B cell (primary cell): ENCODE measurements around the gene XNDC1N. TPM values are rescaled to one million over a fixed set of nuclear protein-coding genes. Genes with fewer than 3 reads are reported as not detected.
A peak's percentile ranks its signal among the peaks of the same experiment; 100 is the strongest.

Experiments used
- ATAC-seq: fragments of 200-7000 bp; cut with Tn5 transposase; one replicate; pipeline ENCODE4 v1.10.0; 2021; ENCODE audit warnings: low read depth, mild to moderate bottlenecking, moderate number of reproducible peaks, moderate library complexity
- CTCF ChIA-PET: fragments of 350-600 bp; sonication (Branson Sonifier 250); formaldehyde crosslinking; loops from one replicate; lab custom pipeline; 2021; ENCODE audit warnings: antibody characterized with exemption, inconsistent platforms; lab: Charles Lee
- POLR2A ChIA-PET: fragments of 350-600 bp; sonication (Branson Sonifier 250); formaldehyde crosslinking; loops from one replicate; lab custom pipeline; 2021; ENCODE audit warnings: antibody characterized with exemption; lab: Charles Lee
- DNase-seq: peaks from one replicate; pipeline ENCODE4 v3.0.0; 2013
- H2AFZ ChIP-seq: 2 replicates; pipeline ENCODE4 v1.6.1; 2012; ENCODE audit warnings: mild to moderate bottlenecking, low read depth, low read length; ENCODE audit not compliant: insufficient read depth, poor library complexity, severe bottlenecking
- H3K27ac ChIP-seq, 2 donors: 1 replicate in 1 of 2; 2 replicates in 1 of 2; pipeline ENCODE4 v1.5.1; 2012 to 2013; ENCODE audit warnings: low read length in 2 of 2, mild to moderate bottlenecking in 2 of 2, moderate library complexity in 1 of 2
- H3K27me3 ChIP-seq, 4 experiments: fragments of 200-600 bp in 1 of 4; sonication (generic) in 1 of 4; replicated peaks in 1 of 4; 1 replicate in 2 of 4; 2 replicates in 2 of 4; pipeline versions ENCODE4 v1.6.1 to v1.7.0; 2013 to 2016; ENCODE audit warnings: low read length in 3 of 4, mild to moderate bottlenecking in 2 of 4, mixed read lengths in 1 of 4, moderate library complexity in 1 of 4; ENCODE audit not compliant: insufficient read depth in 4 of 4, control insufficient read depth in 3 of 4; ENCODE audit errors: control extremely low read depth in 1 of 4
- H3K36me3 ChIP-seq, 2 experiments: replicated peaks in 1 of 2; 1 replicate in 1 of 2; 2 replicates in 1 of 2; pipeline versions ENCODE4 v1.6.1 to v1.7.1; 2013; ENCODE audit warnings: low read length in 1 of 2; ENCODE audit not compliant: insufficient read depth in 2 of 2, control insufficient read depth in 1 of 2; ENCODE audit errors: control extremely low read depth in 1 of 2, extremely low read depth in 1 of 2
- H3K4me1 ChIP-seq, 2 donors: fragments of 200-600 bp in 1 of 2; sonication (generic) in 1 of 2; 1 replicate in 1 of 2; 2 replicates in 1 of 2; pipeline versions ENCODE4 v1.5.1 to v1.6.1; 2013 to 2017; ENCODE audit warnings: low read length in 2 of 2; ENCODE audit not compliant: control insufficient read depth in 2 of 2, insufficient read depth in 2 of 2
- H3K4me2 ChIP-seq: replicated peaks from 2 replicates; pipeline ENCODE3; 2012; ENCODE audit warnings: mild to moderate bottlenecking, low read depth, low read length; ENCODE audit not compliant: poor library complexity, severe bottlenecking
- H3K4me3 ChIP-seq, 5 experiments: fragments of 200-600 bp in 1 of 5; sonication (generic) in 1 of 5; 1 replicate in 3 of 5; 2 replicates in 2 of 5; pipeline versions ENCODE4 v1.5.1 to v1.7.0; 2011 to 2016; ENCODE audit warnings: low read length in 4 of 5, mild to moderate bottlenecking in 4 of 5, low read depth in 2 of 5, control low read depth in 1 of 5, moderate library complexity in 1 of 5; ENCODE audit not compliant: insufficient read depth in 1 of 5; ENCODE audit errors: control extremely low read depth in 1 of 5, extremely low read depth in 1 of 5
- H3K79me2 ChIP-seq: fragments of 200-600 bp; sonication (generic); one replicate; pipeline ENCODE4 v1.6.0; 2016; ENCODE audit warnings: low read length; ENCODE audit not compliant: control insufficient read depth, insufficient read depth
- H3K9ac ChIP-seq: fragments of 200-600 bp; sonication (generic); 2 replicates; pipeline ENCODE4 v1.6.1; 2017; ENCODE audit warnings: mild to moderate bottlenecking, low read length, moderate library complexity
- H3K9me3 ChIP-seq, 3 donors: one replicate each; pipeline versions ENCODE4 v1.6.1 to v1.7.1; 2013; ENCODE audit warnings: low read length in 2 of 3; ENCODE audit not compliant: control insufficient read depth in 2 of 3, insufficient read depth in 1 of 3; ENCODE audit errors: control extremely low read depth in 1 of 3
- H4K20me1 ChIP-seq: 2 replicates; pipeline ENCODE4 v1.6.0; 2012; ENCODE audit warnings: mild to moderate bottlenecking, low read length; ENCODE audit not compliant: insufficient read depth, control insufficient read depth, poor library complexity, severe bottlenecking
- H3K27ac Mint-ChIP-seq: one replicate; pipeline ENCODE4 v1.8.0; 2021; ENCODE audit warnings: mixed read lengths
- H3K27me3 Mint-ChIP-seq: one replicate; pipeline ENCODE4 v1.8.0; 2021; ENCODE audit warnings: mixed read lengths
- H3K4me1 Mint-ChIP-seq: one replicate; pipeline ENCODE4 v1.8.0; 2021; ENCODE audit warnings: mixed read lengths
- H3K4me3 Mint-ChIP-seq: one replicate; pipeline ENCODE4 v1.8.0; 2021; ENCODE audit warnings: mixed read lengths
- H3K9me3 Mint-ChIP-seq: one replicate; pipeline ENCODE4 v1.8.0; 2022; ENCODE audit warnings: mixed read lengths; ENCODE audit not compliant: insufficient read depth
- CTCF ChIP-seq: fragments of 200-600 bp; IDR thresholded peaks from one replicate; pipeline ENCODE4 v1.8.0; 2022; ENCODE audit warnings: antibody characterized with exemption, mild to moderate bottlenecking
- EZH2 ChIP-seq: IDR thresholded peaks from 2 replicates; pipeline ENCODE4 v1.6.1; 2012; ENCODE audit warnings: borderline replicate concordance, low read depth, mild to moderate bottlenecking, moderate library complexity, low read length; ENCODE audit not compliant: insufficient read depth, poor library complexity, severe bottlenecking
- WGBS: methylation state at CpG from one replicate; pipeline ENCODE4 v1.1.5; 2013; ENCODE audit warnings: missing lambda C conversion rate; ENCODE audit not compliant: insufficient coverage; 5-methylcytosine and 5-hydroxymethylcytosine counted together
- intact Hi-C: fragments of 100-400 bp; cut with micrococcal nuclease; formaldehyde crosslinking; loops from one replicate; pipeline ENCODE4 v1.10.0; 2022
- polyA plus RNA-seq: library from polyadenylated mRNA; depleted of rRNA; stranded (reverse); fragments of >200 nt; gene quantifications from 2 replicates; pipeline ENCODE4 v1.2.3, GENCODE V29; 2012
- total RNA-seq, 2 donors: library from RNA; stranded (reverse); fragments of 120-200 nt in 1 of 2; gene quantifications; 1 replicate in 1 of 2; 2 replicates in 1 of 2; pipeline versions ENCODE4 v1.2.3 to v1.2.4, GENCODE V29; 2013 to 2022

XNDC1N gene
- total and polyA plus RNA-seq, 2 donors (not counting 1 experiment from before 2014, with no cell fraction given): 5.8 to 34.2 TPM

GRCh38 chr11:71977743-71978418, 49.5 kb upstream of the XNDC1N start:
- H2AFZ ChIP-seq: no peak overlapping the region
- Mint-ChIP-seq H3K4me3 (peak overlapping the region; percentile 38), H3K4me1 (peaks cover 25% of the 10 kb centered on the region), H3K27me3 (no peaks in the 10 kb centered on the region), H3K27ac (peak overlapping the region; percentile 93), H3K9me3 (no peaks in the 10 kb centered on the region)
- peaks cover 21% of the 10 kb centered on the region for H3K79me2 ChIP-seq
- H3K4me3 ChIP-seq: no peak overlapping the region
- peaks cover 0 to 15% of the 10 kb centered on the region in 2 experiments for H3K36me3 ChIP-seq
- intact Hi-C loops: loop anchor here (1.0 to 5.0 kb wide), 6 partner anchors 15 to 453 kb away; partner anchors contain the start of genes RNF121 and XNDC1N
- H3K9me3 ChIP-seq: no peaks in the 10 kb centered on the region
- no peaks in the 10 kb centered on the region for H4K20me1 ChIP-seq
- ChIA-PET POLR2A (interaction anchor here (0.6 to 1.2 kb wide), 3 partner anchors 49 to 245 kb away, joined by 3 to 4 read pairs (median 3); partner anchors contain the start of gene RNF121), CTCF (interaction anchor here (0.5 to 5.4 kb wide), 34 partner anchors 8 to 706 kb away, joined by 3 to 77 read pairs (median 5); partner anchors contain the start of genes IL18BP and XNDC1N)
- peak; percentile 86 for DNase-seq
- H3K4me2 ChIP-seq: peak overlapping the region; percentile 43
- peaks cover 17 to 25% of the 10 kb centered on the region in 2 donors for H3K4me1 ChIP-seq
- WGBS: 37% methylated on average over 6 of the region's 7 CpGs
- ATAC-seq: peak; percentile 96
- H3K9ac ChIP-seq: no peak overlapping the region
- H3K27ac ChIP-seq: peak overlapping the region; percentile 64 to 72
- no peaks in the 10 kb centered on the region for H3K27me3 ChIP-seq
- TF ChIP-seq EZH2: no peak
- peak; percentile 82 for TF ChIP-seq CTCF

GRCh38 chr11:71977090-71977489, 48.7 kb upstream of the XNDC1N start:
- peaks cover 0 to 19% of the 10 kb centered on the region in 2 experiments for H3K36me3 ChIP-seq
- H3K79me2 ChIP-seq: peaks cover 18% of the 10 kb centered on the region
- no peak overlapping the region for H2AFZ ChIP-seq
- H3K4me2 ChIP-seq: no peak overlapping the region
- WGBS: 80% methylated on average over 1 of the region's 1 CpG
- ATAC-seq (no peak), DNase-seq (no peak)
- TF ChIP-seq CTCF: no peak
- TF ChIP-seq EZH2: no peak
- H3K4me3 Mint-ChIP-seq: no peak overlapping the region
- peaks cover 25% of the 10 kb centered on the region for H3K4me1 Mint-ChIP-seq
- peak overlapping the region; percentile 93 for H3K27ac Mint-ChIP-seq
- H3K27ac ChIP-seq: peak overlapping the region; percentile 64 to 72
- H3K9me3 Mint-ChIP-seq: no peaks in the 10 kb centered on the region
- H3K27me3 ChIP-seq: no peaks in the 10 kb centered on the region
- H3K27me3 Mint-ChIP-seq: no peaks in the 10 kb centered on the region
- POLR2A ChIA-PET: no interaction called here
- no peaks in the 10 kb centered on the region for H4K20me1 ChIP-seq
- H3K9me3 ChIP-seq: no peaks in the 10 kb centered on the region
- CTCF ChIA-PET: interaction anchor here (0.8 to 5.4 kb wide), 23 partner anchors 8 to 707 kb away, joined by 3 to 77 read pairs (median 7); partner anchors contain the start of gene IL18BP
- no peak overlapping the region for H3K9ac ChIP-seq
- intact Hi-C loops: loop anchor here (1.0 to 5.0 kb wide), 4 partner anchors 50 to 454 kb away; partner anchors contain the start of genes RNF121 and XNDC1N
- H3K4me3 ChIP-seq: no peak overlapping the region
- H3K4me1 ChIP-seq: peaks cover 17 to 25% of the 10 kb centered on the region in 2 donors
